ENCODE results near the gene FLII.
"Not testable (repeated sequence)": the region's sequence is repeated elsewhere in the genome, so short reads cannot be mapped to it uniquely, and the experiment has no call there.

Gene FLII

GRCh38 chr17:18224053-18224386 is 34.5 kb downstream of the FLII start:
- Histone ChIP-seq H3K4me3 (replicated peaks; ENCODE audit: low read depth, low read length) (no peak overlapping the region), H3K27me3 (replicated peaks; ENCODE audit: control insufficient read depth, insufficient read depth, low read length) (no peaks in the 10 kb centered on the region; the same call in 1 of the 2 replicates), H3K36me3 (ENCODE audit: control insufficient read depth, insufficient read depth, low read length) (no peaks in the 10 kb centered on the region)
- no peak for DNase-seq (ENCODE audit: extremely low read depth, insufficient read length)
- no peak for TF ChIP-seq CTCF (IDR thresholded peaks at IDR 0.05; ENCODE audit: insufficient read depth, low read length, poor library complexity, severe bottlenecking)

- Histone ChIP-seq H3K36me3 (ENCODE audit: control insufficient read depth, insufficient read depth, low read length) (no peaks in the 10 kb centered on the region), H3K27me3 (replicated peaks; ENCODE audit: control insufficient read depth, insufficient read depth, low read length) (no peaks in the 10 kb centered on the region; the same call in 1 of the 2 replicates), H3K4me3 (replicated peaks; ENCODE audit: low read depth, low read length) (no peak overlapping the region)
- TF ChIP-seq CTCF (IDR thresholded peaks at IDR 0.05; ENCODE audit: insufficient read depth, low read length, poor library complexity, severe bottlenecking): no peak
- no peak for DNase-seq (ENCODE audit: extremely low read depth, insufficient read length)
These were observed 39.7 kb downstream of the FLII start for GRCh38 chr17:18218756-18219415.

- Histone ChIP-seq H3K36me3 (ENCODE audit: control insufficient read depth, insufficient read depth, low read length) (no peaks in the 10 kb centered on the region), H3K4me3 (replicated peaks; ENCODE audit: low read depth, low read length) (no peak overlapping the region), H3K27me3 (replicated peaks; ENCODE audit: control insufficient read depth, insufficient read depth, low read length) (no peaks in the 10 kb centered on the region; the same call in 1 of the 2 replicates)
- DNase-seq (ENCODE audit: extremely low read depth, insufficient read length): no peak
- peak; percentile 98 for TF ChIP-seq CTCF (IDR thresholded peaks at IDR 0.05; ENCODE audit: insufficient read depth, low read length, poor library complexity, severe bottlenecking)
These were observed 41.0 kb downstream of the FLII start for GRCh38 chr17:18217412-18218015.

GRCh38 chr17:18216906-18217305 is 41.6 kb downstream of the FLII start:
- not testable (repeated sequence) for DNase-seq (ENCODE audit: extremely low read depth, insufficient read length); H3K27me3 ChIP-seq (replicated peaks; ENCODE audit: control insufficient read depth, insufficient read depth, low read length); H3K36me3 ChIP-seq (ENCODE audit: control insufficient read depth, insufficient read depth, low read length); H3K4me3 ChIP-seq (replicated peaks; ENCODE audit: low read depth, low read length)

- no peaks in the 10 kb centered on the region for H3K27me3 ChIP-seq (replicated peaks; ENCODE audit: control insufficient read depth, insufficient read depth, low read length)
- no peak for DNase-seq (ENCODE audit: extremely low read depth, insufficient read length)
These were observed 44.8 kb downstream of the FLII start for GRCh38 chr17:18213666-18214270.

More at GRCh38 chr17:18213666-18214270, 44.8 kb downstream of the FLII start:
- no peak for TF ChIP-seq CTCF (IDR thresholded peaks at IDR 0.05; ENCODE audit: insufficient read depth, low read length, poor library complexity, severe bottlenecking)
- H3K36me3 ChIP-seq (ENCODE audit: control insufficient read depth, insufficient read depth, low read length): peaks cover 8% of the 10 kb centered on the region
- H3K4me3 ChIP-seq (replicated peaks; ENCODE audit: low read depth, low read length): no peak overlapping the region

Data from GM06990 (cell line).